Measurements from ENCODE around the gene ACTG1. TPM values are rescaled to one million over a fixed set of nuclear protein-coding genes. Genes with fewer than 3 reads are reported as not detected.

Gene ACTG1
- total and polyA plus RNA-seq, 9 of the 15 experiments (the other 6 are each of a cell fraction or from before 2014, with no cell fraction given): 224 to 1,775 (median 568) TPM

DNA sequence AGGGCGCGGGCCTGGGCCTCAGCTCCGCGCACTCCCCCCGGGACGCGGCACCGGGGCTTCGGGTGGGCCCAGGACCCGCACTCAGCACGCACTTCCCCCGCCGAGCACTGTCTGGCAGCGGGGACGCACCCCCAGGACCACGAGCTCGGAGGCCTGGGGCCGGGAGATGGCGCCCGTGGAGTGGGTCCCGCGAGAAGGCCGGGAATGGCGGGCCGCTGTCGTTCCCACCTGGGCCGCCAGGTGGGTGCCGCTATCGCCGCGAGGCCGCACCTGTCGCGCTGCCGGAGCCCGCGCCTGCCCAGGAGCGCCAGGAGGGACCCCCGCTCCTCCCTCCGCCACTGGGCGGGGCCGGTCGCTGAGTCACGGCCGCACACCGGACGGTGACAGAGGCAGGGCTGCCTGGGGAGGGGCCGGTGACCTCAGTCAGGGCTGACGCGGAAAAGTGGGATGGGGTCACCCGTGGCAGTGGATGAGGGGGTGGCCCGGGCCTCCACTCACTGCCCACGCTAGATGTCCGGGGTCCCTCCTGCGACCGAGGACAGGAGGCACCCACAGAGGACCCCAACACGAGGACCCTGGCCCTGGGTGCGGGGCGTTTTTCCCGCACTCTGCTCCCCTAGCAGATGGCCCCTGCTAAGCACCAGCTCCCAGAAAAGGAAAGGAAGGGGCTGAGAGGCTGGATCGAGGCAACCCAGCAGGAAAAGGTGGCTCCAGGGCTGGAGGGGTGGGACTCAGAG is 6.9 kb upstream of the ACTG1 start (continued):
- TF ChIP-seq, protein P1, sequence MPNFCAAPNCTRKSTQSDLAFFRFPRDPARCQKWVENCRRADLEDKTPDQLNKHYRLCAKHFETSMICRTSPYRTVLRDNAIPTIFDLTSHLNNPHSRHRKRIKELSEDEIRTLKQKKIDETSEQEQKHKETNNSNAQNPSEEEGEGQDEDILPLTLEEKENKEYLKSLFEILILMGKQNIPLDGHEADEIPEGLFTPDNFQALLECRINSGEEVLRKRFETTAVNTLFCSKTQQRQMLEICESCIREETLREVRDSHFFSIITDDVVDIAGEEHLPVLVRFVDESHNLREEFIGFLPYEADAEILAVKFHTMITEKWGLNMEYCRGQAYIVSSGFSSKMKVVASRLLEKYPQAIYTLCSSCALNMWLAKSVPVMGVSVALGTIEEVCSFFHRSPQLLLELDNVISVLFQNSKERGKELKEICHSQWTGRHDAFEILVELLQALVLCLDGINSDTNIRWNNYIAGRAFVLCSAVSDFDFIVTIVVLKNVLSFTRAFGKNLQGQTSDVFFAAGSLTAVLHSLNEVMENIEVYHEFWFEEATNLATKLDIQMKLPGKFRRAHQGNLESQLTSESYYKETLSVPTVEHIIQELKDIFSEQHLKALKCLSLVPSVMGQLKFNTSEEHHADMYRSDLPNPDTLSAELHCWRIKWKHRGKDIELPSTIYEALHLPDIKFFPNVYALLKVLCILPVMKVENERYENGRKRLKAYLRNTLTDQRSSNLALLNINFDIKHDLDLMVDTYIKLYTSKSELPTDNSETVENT (CRISPR knock-in tag; IDR thresholded peaks at IDR 0.05): no peak
- TF ChIP-seq ZNF23 (CRISPR knock-in tag; IDR thresholded peaks at IDR 0.05): no peak
- TF ChIP-seq TRIM24 (IDR thresholded peaks at IDR 0.05): no peak
- no peak for TF ChIP-seq ZNF24 (IDR thresholded peaks at IDR 0.05)
- no peak for TF ChIP-seq BACH1 (tag; IDR thresholded peaks at IDR 0.05)
- no peak for TF ChIP-seq TCF3 (CRISPR knock-in tag; IDR thresholded peaks at IDR 0.05)
- TF ChIP-seq ARID2 (IDR thresholded peaks at IDR 0.05): no peak
- no peak for TF ChIP-seq ZNF324 (CRISPR knock-in tag; IDR thresholded peaks at IDR 0.05)
- no peak for TF ChIP-seq PPARD (CRISPR knock-in tag; IDR thresholded peaks at IDR 0.05)
- TF ChIP-seq, protein P2, sequence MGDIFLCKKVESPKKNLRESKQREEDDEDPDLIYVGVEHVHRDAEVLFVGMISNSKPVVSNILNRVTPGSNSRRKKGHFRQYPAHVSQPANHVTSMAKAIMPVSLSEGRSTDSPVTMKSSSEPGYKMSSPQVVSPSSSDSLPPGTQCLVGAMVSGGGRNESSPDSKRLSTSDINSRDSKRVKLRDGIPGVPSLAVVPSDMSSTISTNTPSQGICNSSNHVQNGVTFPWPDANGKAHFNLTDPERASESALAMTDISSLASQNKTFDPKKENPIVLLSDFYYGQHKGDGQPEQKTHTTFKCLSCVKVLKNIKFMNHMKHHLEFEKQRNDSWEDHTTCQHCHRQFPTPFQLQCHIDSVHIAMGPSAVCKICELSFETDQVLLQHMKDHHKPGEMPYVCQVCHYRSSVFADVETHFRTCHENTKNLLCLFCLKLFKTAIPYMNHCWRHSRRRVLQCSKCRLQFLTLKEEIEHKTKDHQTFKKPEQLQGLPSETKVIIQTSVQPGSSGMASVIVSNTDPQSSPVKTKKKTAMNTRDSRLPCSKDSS (IDR thresholded peaks at IDR 0.05; ENCODE audit: low read depth, partially characterized antibody): no peak
- TF ChIP-seq STAG1 (CRISPR knock-in tag; IDR thresholded peaks at IDR 0.05; ENCODE audit: borderline replicate concordance): 0 out of 2 replicates have a peak, but pooled peaks have one; percentile 6
- peak; percentile 90 for TF ChIP-seq SAFB (IDR thresholded peaks at IDR 0.05; ENCODE audit: borderline replicate concordance, low read depth, low read length)
- TF ChIP-seq, protein P3, sequence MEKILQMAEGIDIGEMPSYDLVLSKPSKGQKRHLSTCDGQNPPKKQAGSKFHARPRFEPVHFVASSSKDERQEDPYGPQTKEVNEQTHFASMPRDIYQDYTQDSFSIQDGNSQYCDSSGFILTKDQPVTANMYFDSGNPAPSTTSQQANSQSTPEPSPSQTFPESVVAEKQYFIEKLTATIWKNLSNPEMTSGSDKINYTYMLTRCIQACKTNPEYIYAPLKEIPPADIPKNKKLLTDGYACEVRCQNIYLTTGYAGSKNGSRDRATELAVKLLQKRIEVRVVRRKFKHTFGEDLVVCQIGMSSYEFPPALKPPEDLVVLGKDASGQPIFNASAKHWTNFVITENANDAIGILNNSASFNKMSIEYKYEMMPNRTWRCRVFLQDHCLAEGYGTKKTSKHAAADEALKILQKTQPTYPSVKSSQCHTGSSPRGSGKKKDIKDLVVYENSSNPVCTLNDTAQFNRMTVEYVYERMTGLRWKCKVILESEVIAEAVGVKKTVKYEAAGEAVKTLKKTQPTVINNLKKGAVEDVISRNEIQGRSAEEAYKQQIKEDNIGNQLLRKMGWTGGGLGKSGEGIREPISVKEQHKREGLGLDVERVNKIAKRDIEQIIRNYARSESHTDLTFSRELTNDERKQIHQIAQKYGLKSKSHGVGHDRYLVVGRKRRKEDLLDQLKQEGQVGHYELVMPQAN (IDR thresholded peaks at IDR 0.05; ENCODE audit: borderline replicate concordance): no peak
- TF ChIP-seq HMG20A (CRISPR knock-in tag; conservative IDR thresholded peaks at IDR 0.05): no peak
- no peak for TF ChIP-seq ZNF764 (CRISPR knock-in tag; IDR thresholded peaks at IDR 0.05; ENCODE audit: low read depth)
- TF ChIP-seq ZC3H8 (IDR thresholded peaks at IDR 0.05): no peak
- TF ChIP-seq, protein P4, sequence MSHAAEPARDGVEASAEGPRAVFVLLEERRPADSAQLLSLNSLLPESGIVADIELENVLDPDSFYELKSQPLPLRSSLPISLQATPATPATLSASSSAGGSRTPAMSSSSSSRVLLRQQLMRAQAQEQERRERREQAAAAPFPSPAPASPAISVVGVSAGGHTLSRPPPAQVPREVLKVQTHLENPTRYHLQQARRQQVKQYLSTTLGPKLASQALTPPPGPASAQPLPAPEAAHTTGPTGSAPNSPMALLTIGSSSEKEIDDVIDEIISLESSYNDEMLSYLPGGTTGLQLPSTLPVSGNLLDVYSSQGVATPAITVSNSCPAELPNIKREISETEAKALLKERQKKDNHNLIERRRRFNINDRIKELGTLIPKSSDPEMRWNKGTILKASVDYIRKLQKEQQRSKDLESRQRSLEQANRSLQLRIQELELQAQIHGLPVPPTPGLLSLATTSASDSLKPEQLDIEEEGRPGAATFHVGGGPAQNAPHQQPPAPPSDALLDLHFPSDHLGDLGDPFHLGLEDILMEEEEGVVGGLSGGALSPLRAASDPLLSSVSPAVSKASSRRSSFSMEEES (CRISPR knock-in tag; IDR thresholded peaks at IDR 0.05): no peak
- no peak for TF ChIP-seq GTF2E2 (tag; IDR thresholded peaks at IDR 0.05)
- TF ChIP-seq NFRKB (IDR thresholded peaks at IDR 0.05; ENCODE audit: low read depth): no peak
- no peak for TF ChIP-seq MCM2 (IDR thresholded peaks at IDR 0.05; ENCODE audit: low read depth)
- TF ChIP-seq BRD9 (IDR thresholded peaks at IDR 0.05; ENCODE audit: low read depth, partially characterized antibody): no peak
- no peak for TF ChIP-seq ZC3H11A (IDR thresholded peaks at IDR 0.05; ENCODE audit: low read depth, low read length)
- TF ChIP-seq ZNF165 (CRISPR knock-in tag; IDR thresholded peaks at IDR 0.05; ENCODE audit: borderline replicate concordance): no peak
- no peak for TF ChIP-seq TFAM (CRISPR knock-in tag; conservative IDR thresholded peaks at IDR 0.05)

All from K562 (cell line).